Upper lobe of right lung (tissue), 1 donor: ENCODE measurements around the gene ARSI. TPM values are rescaled to one million over a fixed set of nuclear protein-coding genes. Genes with fewer than 3 reads are reported as not detected.

Experiments
- ATAC-seq: fragments of 200-7000 bp; cut with Tn5 transposase; one replicate; pipeline ENCODE4 v1.9.1; 2020; ENCODE audit warnings: mild to moderate bottlenecking, moderate library complexity
- DNase-seq: peaks from one replicate; pipeline ENCODE4 v3.0.0-alpha.2; 2020
- H3K27ac ChIP-seq: fragments of 200-600 bp; one replicate; pipeline ENCODE4 v1.8.0; 2022
- H3K27me3 ChIP-seq: fragments of 200-600 bp; one replicate; pipeline ENCODE4 v1.8.0; 2022; ENCODE audit warnings: mild to moderate bottlenecking
- H3K36me3 ChIP-seq: fragments of 200-600 bp; one replicate; pipeline ENCODE4 v1.8.0; 2022
- H3K4me1 ChIP-seq: fragments of 200-600 bp; one replicate; pipeline ENCODE4 v1.8.0; 2022
- H3K4me3 ChIP-seq: fragments of 200-600 bp; one replicate; pipeline ENCODE4 v1.8.0; 2022; ENCODE audit warnings: mild to moderate bottlenecking
- H3K9me3 ChIP-seq: fragments of 200-600 bp; one replicate; pipeline ENCODE4 v1.8.0; 2022
- CTCF ChIP-seq: fragments of 200-600 bp; IDR thresholded peaks from one replicate; pipeline ENCODE4 v1.8.0; 2022; ENCODE audit warnings: antibody characterized with exemption
- intact Hi-C: fragments of 100-400 bp; cut with DNase I; formaldehyde crosslinking; loops from one replicate; pipeline ENCODE4 v1.11.0; 2022
- total RNA-seq: library from RNA; stranded (reverse); fragmentation: NEBNext Ultra II Directional; extraction: Animal tissue kit (Norgen Biotek cat#: 25700); gene quantifications from one replicate; pipeline ENCODE4 v1.2.1, GENCODE V29; 2021
- donor health status: DM: no; HTN: yes; CAD: no; lungs with severe emphysema.

The ARSI gene
- total RNA-seq, 1 donor from 2014 or later = 4.0 TPM

- Histone ChIP-seq H3K27ac (no peak overlapping the region), H3K36me3 (no peaks in the 10 kb centered on the region), H3K9me3 (no peaks in the 10 kb centered on the region), H3K27me3 (no peaks in the 10 kb centered on the region), H3K4me3 (no peak overlapping the region), H3K4me1 (no peaks in the 10 kb centered on the region)
- TF ChIP-seq CTCF = no peak
- intact Hi-C loops = no loop called here
- no peak for DNase-seq
- no peak for ATAC-seq
Measured at GRCh38 chr5:150281987-150282386, 20.7 kb downstream of the ARSI start.

- no peak for ATAC-seq
- intact Hi-C loops = loop anchor here (10.0 kb wide), 1 partner anchor 75 kb away; the partner anchor contains the start of gene TCOF1
- no peak overlapping the region for H3K27ac ChIP-seq
Measured at GRCh38 chr5:150279330-150280020, 23.2 kb downstream of the ARSI start.

GRCh38 chr5:150278916-150279315 lies 23.8 kb downstream of the ARSI start:
- H3K4me3 ChIP-seq = no peak overlapping the region
- no peaks in the 10 kb centered on the region for H3K27me3 ChIP-seq
- no peak for TF ChIP-seq CTCF
- no peaks in the 10 kb centered on the region for H3K36me3 ChIP-seq
- H3K9me3 ChIP-seq = no peaks in the 10 kb centered on the region
- intact Hi-C loops = loop anchor here (10.0 kb wide), 1 partner anchor 76 kb away; the partner anchor contains the start of gene TCOF1
- no peak for ATAC-seq
- no peaks in the 10 kb centered on the region for H3K4me1 ChIP-seq
- H3K27ac ChIP-seq = no peak overlapping the region
- no peak for DNase-seq

More at GRCh38 chr5:150279330-150280020, 23.2 kb downstream of the ARSI start:
- no peak for DNase-seq
- TF ChIP-seq CTCF = no peak
- no peaks in the 10 kb centered on the region for H3K4me1 ChIP-seq
- H3K27me3 ChIP-seq = no peaks in the 10 kb centered on the region
- H3K4me3 ChIP-seq = no peak overlapping the region
- H3K9me3 ChIP-seq = no peaks in the 10 kb centered on the region
- no peaks in the 10 kb centered on the region for H3K36me3 ChIP-seq

GRCh38 chr5:150278046-150278730 lies 24.5 kb downstream of the ARSI start:
- intact Hi-C loops = loop anchor here (10.0 kb wide), 1 partner anchor 77 kb away; the partner anchor contains the start of gene TCOF1
- DNase-seq (no peak), ATAC-seq (no peak)
- H3K27me3 ChIP-seq = no peaks in the 10 kb centered on the region
- H3K36me3 ChIP-seq = no peaks in the 10 kb centered on the region
- H3K27ac ChIP-seq = no peak overlapping the region
- no peak overlapping the region for H3K4me3 ChIP-seq
- no peaks in the 10 kb centered on the region for H3K4me1 ChIP-seq
- no peak for TF ChIP-seq CTCF
- H3K9me3 ChIP-seq = no peaks in the 10 kb centered on the region

GRCh38 chr5:150277043-150277442 lies 25.7 kb downstream of the ARSI start:
- ATAC-seq (no peak), DNase-seq (no peak)
- H3K4me3 ChIP-seq = no peak overlapping the region
- no peaks in the 10 kb centered on the region for H3K36me3 ChIP-seq
- no peak for TF ChIP-seq CTCF
- intact Hi-C loops = loop anchor here (10.0 kb wide), 1 partner anchor 78 kb away; the partner anchor contains the start of gene TCOF1
- no peaks in the 10 kb centered on the region for H3K4me1 ChIP-seq
- H3K27me3 ChIP-seq = no peaks in the 10 kb centered on the region
- H3K27ac ChIP-seq = no peak overlapping the region
- H3K9me3 ChIP-seq = no peaks in the 10 kb centered on the region
